ENCODE results near the gene ZFP64.
"Not testable (repeated sequence)": the region's sequence is repeated elsewhere in the genome, so short reads cannot be mapped to it uniquely, and the experiment has no call there.

ZFP64 gene

GRCh38 chr20:52191132-52191915, at the start of gene ZFP64:
TSS of gene ZFP64 (minus strand) at chr20:52191779. CDS start at chr20:52191636, 143 bp downstream.
- DNase-seq, result peak; percentile 8

- no peak for DNase-seq
Measured at GRCh38 chr20:52240802-52241201, 49.2 kb upstream of the ZFP64 start.

- no peak for DNase-seq
Measured at GRCh38 chr20:52239102-52239501, 47.5 kb upstream of the ZFP64 start.

GRCh38 chr20:52236292-52236691, 44.7 kb upstream of the ZFP64 start:
- DNase-seq, result no peak

- DNase-seq, result no peak
Measured at GRCh38 chr20:52235129-52235528, 43.5 kb upstream of the ZFP64 start.

GRCh38 chr20:52234302-52235045, 42.9 kb upstream of the ZFP64 start:
- DNase-seq, result no peak

- no peak for DNase-seq
Measured at GRCh38 chr20:52231230-52231746, 39.7 kb upstream of the ZFP64 start.

GRCh38 chr20:52230409-52230808, 38.8 kb upstream of the ZFP64 start:
- DNase-seq, result no peak

- not testable (repeated sequence) for DNase-seq
Measured at GRCh38 chr20:52229346-52229745, 37.8 kb upstream of the ZFP64 start.

- no peak for DNase-seq
Measured at GRCh38 chr20:52226370-52226769, 34.8 kb upstream of the ZFP64 start.

GRCh38 chr20:52224920-52225319, 33.3 kb upstream of the ZFP64 start:
- DNase-seq, result no peak

- DNase-seq, result not testable (repeated sequence)
Measured at GRCh38 chr20:52221362-52221761, 29.8 kb upstream of the ZFP64 start.

- DNase-seq, result not testable (repeated sequence)
Measured at GRCh38 chr20:52220891-52221290, 29.3 kb upstream of the ZFP64 start.

- no peak for DNase-seq
Measured at GRCh38 chr20:52219441-52219840, 27.9 kb upstream of the ZFP64 start.

GRCh38 chr20:52217689-52218395, 26.3 kb upstream of the ZFP64 start:
- DNase-seq, result no peak

- DNase-seq, result no peak
Measured at GRCh38 chr20:52213995-52214394, 22.4 kb upstream of the ZFP64 start.

- no peak for DNase-seq
Measured at GRCh38 chr20:52212943-52213342, 21.4 kb upstream of the ZFP64 start.

- no peak for DNase-seq
Measured at GRCh38 chr20:52210037-52210990, 18.7 kb upstream of the ZFP64 start.

GRCh38 chr20:52209154-52209571, 17.6 kb upstream of the ZFP64 start:
- no peak for DNase-seq

GRCh38 chr20:52207020-52207810, 15.6 kb upstream of the ZFP64 start:
- DNase-seq, result no peak

GRCh38 chr20:52204136-52204535, 12.6 kb upstream of the ZFP64 start:
- no peak for DNase-seq

All from NCI-H187 treated with DMSO at 0.1 percent for 48 hours (cell line).